CD4-positive, CD25-positive, alpha-beta regulatory T cell (primary cell): ENCODE results near the gene ANGPTL5. TPM values are rescaled to one million over a fixed set of nuclear protein-coding genes. Genes with fewer than 3 reads are reported as not detected.

Experiments used
- ATAC-seq, 2 donors: fragments of 150-1000 bp; cut with Tn5 transposase; one replicate each; pipeline ENCODE4 v1.10.0; 2021; ENCODE audit warnings: low read depth in 2 of 2, moderate number of reproducible peaks in 2 of 2, moderate library complexity in 1 of 2
- DNase-seq, 3 donors: peaks; one replicate each; pipeline versions ENCODE4 v3.0.0 to v3.0.0-alpha.2; 2012 to 2022; ENCODE audit warnings: mixed read lengths in 1 of 3
- H3K27ac ChIP-seq: one replicate; pipeline ENCODE4 v1.7.0; 2013; ENCODE audit warnings: mild to moderate bottlenecking, low read length; ENCODE audit not compliant: insufficient read depth, poor library complexity, severe bottlenecking
- H3K27me3 ChIP-seq: one replicate; pipeline ENCODE4 v1.7.0; 2013; ENCODE audit warnings: low read length; ENCODE audit not compliant: control insufficient read depth, insufficient read depth
- H3K36me3 ChIP-seq: one replicate; pipeline ENCODE4 v1.7.0; 2013; ENCODE audit warnings: mild to moderate bottlenecking, low read length, moderate library complexity; ENCODE audit not compliant: control insufficient read depth, insufficient read depth
- H3K4me1 ChIP-seq: 2 replicates; pipeline ENCODE4 v1.7.0; 2013; ENCODE audit warnings: mild to moderate bottlenecking, low read length; ENCODE audit not compliant: insufficient read depth, control insufficient read depth, poor library complexity, severe bottlenecking
- H3K4me3 ChIP-seq: one replicate; pipeline ENCODE4 v1.7.0; 2013; ENCODE audit warnings: low read depth, mild to moderate bottlenecking, low read length, moderate library complexity
- H3K9me3 ChIP-seq, 2 experiments: 1 replicate in 1 of 2; 2 replicates in 1 of 2; pipeline ENCODE4 v1.7.0; 2013; ENCODE audit warnings: low read length in 2 of 2, mild to moderate bottlenecking in 1 of 2, moderate library complexity in 1 of 2; ENCODE audit not compliant: control insufficient read depth in 2 of 2
- H3K27ac Mint-ChIP-seq, 3 donors: one replicate each; pipeline ENCODE4 v1.8.0; 2020 to 2022; ENCODE audit warnings: mild to moderate bottlenecking in 3 of 3, mixed read lengths in 3 of 3, moderate library complexity in 2 of 3
- H3K27me3 Mint-ChIP-seq: one replicate; pipeline ENCODE4 v1.8.0; 2022; ENCODE audit warnings: mild to moderate bottlenecking, mixed read lengths
- H3K36me3 Mint-ChIP-seq: one replicate; pipeline ENCODE4 v1.8.0; 2020; ENCODE audit warnings: mixed read lengths
- H3K4me1 Mint-ChIP-seq, 4 donors: one replicate each; pipeline ENCODE4 v1.8.0; 2020 to 2022; ENCODE audit warnings: mixed read lengths in 4 of 4, mild to moderate bottlenecking in 1 of 4
- H3K4me3 Mint-ChIP-seq, 4 donors: one replicate each; pipeline ENCODE4 v1.8.0; 2020 to 2022; ENCODE audit warnings: mild to moderate bottlenecking in 4 of 4, mixed read lengths in 4 of 4, moderate library complexity in 3 of 4
- H3K9me3 Mint-ChIP-seq, 7 donors: one replicate each; pipeline ENCODE4 v1.8.0; 2020 to 2022; ENCODE audit warnings: mixed read lengths in 7 of 7, mild to moderate bottlenecking in 3 of 7, moderate library complexity in 2 of 7
- polyA plus RNA-seq, 4 donors: library from polyadenylated mRNA; unstranded; fragments of 300-500 nt; fragmentation: Illumina TruSeq; gene quantifications; one replicate each; pipeline ENCODE4 v1.2.3, GENCODE V29; 2021
- total RNA-seq: library from RNA; stranded (reverse); gene quantifications from one replicate; pipeline ENCODE4 v1.2.3, GENCODE V29; 2022

Gene ANGPTL5
- total and polyA plus RNA-seq, 5 donors from 2014 or later = 0.07 TPM; not detected in 4

GRCh38 chr11:101914738-101915426 lies 1.4 kb downstream of the ANGPTL5 start, which contains the start of gene CEP126:
TSS of gene CEP126 (plus strand) at chr11:101915010. CDS start at chr11:101915285, 275 bp downstream.
- Histone ChIP-seq H3K4me1 (peaks cover 11% of the 10 kb centered on the region), H3K27ac (peak within 1 kb of the TSS; percentile 72), H3K36me3 (no peaks in the 10 kb centered on the region), H3K9me3 (no peaks in the 10 kb centered on the region), H3K4me3 (peak within 1 kb of the TSS; percentile 85), H3K27me3 (no peaks in the 10 kb centered on the region)
- DNase-seq = peak; percentile 90 to 93 (median 92)
- Mint-ChIP-seq H3K9me3 (peaks cover 0 to 1% (median 0%) of the 10 kb centered on the region in 7 donors), H3K27me3 (peaks cover 6% of the 10 kb centered on the region), H3K36me3 (no peaks in the 10 kb centered on the region), H3K4me3 (peak within 1 kb of the TSS; percentile 93 to 97 (median 95)), H3K27ac (peak within 1 kb of the TSS; percentile 91 to 94 (median 92)), H3K4me1 (peaks cover 19 to 33% (median 28%) of the 10 kb centered on the region in 4 donors)
- peak; percentile 92 to 93 for ATAC-seq

GRCh38 chr11:101914341-101914737 lies 2.0 kb downstream of the ANGPTL5 start:
- H3K4me1 Mint-ChIP-seq = peaks cover 19 to 33% (median 28%) of the 10 kb centered on the region in 4 donors
- no peak for DNase-seq
- H3K4me3 ChIP-seq = peak overlapping the region; percentile 85
- peak overlapping the region; percentile 93 to 97 (median 95) for H3K4me3 Mint-ChIP-seq
- peaks cover 0 to 1% (median 0%) of the 10 kb centered on the region in 7 donors for H3K9me3 Mint-ChIP-seq
- H3K27me3 ChIP-seq = no peaks in the 10 kb centered on the region
- H3K36me3 Mint-ChIP-seq = no peaks in the 10 kb centered on the region
- no peak for ATAC-seq
- peaks cover 7% of the 10 kb centered on the region for H3K27me3 Mint-ChIP-seq
- H3K4me1 ChIP-seq = peaks cover 11% of the 10 kb centered on the region
- no peaks in the 10 kb centered on the region for H3K9me3 ChIP-seq
- H3K36me3 ChIP-seq = no peaks in the 10 kb centered on the region
- H3K27ac ChIP-seq = peak overlapping the region; percentile 72
- peak overlapping the region; percentile 43 to 92 (median 91) for H3K27ac Mint-ChIP-seq

DNA sequence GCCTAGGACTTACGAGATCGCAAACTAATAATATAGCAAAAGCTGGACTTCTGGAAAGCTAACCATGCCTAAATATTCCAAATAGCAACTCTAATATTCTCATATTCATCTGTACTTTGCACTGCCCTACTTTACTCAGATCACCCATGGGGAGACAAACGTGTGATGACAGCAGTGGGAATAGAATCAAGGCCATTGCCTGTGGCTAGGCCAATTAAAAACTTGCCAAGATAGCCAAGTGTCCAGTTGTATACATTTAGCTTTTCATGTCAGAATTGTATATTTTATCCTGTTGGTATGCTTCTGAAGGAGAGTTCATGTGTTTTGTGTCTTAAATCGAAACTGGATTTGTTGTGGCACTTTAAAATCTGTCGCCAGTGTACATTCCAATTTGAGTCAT lies 2.7 kb downstream of the ANGPTL5 start:
- Histone ChIP-seq H3K9me3 (no peaks in the 10 kb centered on the region), H3K36me3 (no peaks in the 10 kb centered on the region), H3K4me3 (no peak overlapping the region), H3K27me3 (no peaks in the 10 kb centered on the region), H3K4me1 (peaks cover 11% of the 10 kb centered on the region), H3K27ac (no peak overlapping the region)
- Mint-ChIP-seq H3K4me1 (peaks cover 19 to 31% (median 25%) of the 10 kb centered on the region in 4 donors), H3K27ac (no peak overlapping the region), H3K9me3 (peaks cover 0 to 1% (median 0%) of the 10 kb centered on the region in 7 donors), H3K36me3 (no peaks in the 10 kb centered on the region), H3K27me3 (peaks cover 11% of the 10 kb centered on the region), H3K4me3 (peak overlapping the region; percentile 35 to 97 (median 94))
- no peak for ATAC-seq
- DNase-seq = no peak

DNA sequence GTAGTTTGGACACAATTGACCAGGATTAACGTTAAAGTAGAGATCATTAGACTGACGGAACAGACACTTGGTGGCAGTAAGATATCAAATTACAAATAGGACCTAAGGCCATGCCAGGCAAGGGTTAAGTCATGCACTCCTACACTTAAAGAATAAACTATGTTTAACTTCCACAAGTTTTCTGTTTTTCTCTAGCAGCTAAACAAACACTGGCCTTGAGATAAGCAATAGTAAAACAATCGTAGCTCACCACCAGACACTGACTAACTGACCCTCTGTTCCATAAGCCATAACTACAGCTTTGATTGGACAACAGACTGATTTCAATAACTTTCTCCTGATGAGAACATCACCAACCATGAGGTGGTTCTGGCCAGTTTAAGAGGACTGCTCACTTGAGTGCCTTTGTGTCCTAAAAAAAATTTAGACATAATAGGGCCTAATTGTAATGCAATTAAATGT lies 3.5 kb downstream of the ANGPTL5 start:
- no peak for ATAC-seq
- no peaks in the 10 kb centered on the region for H3K9me3 ChIP-seq
- H3K36me3 Mint-ChIP-seq = no peaks in the 10 kb centered on the region
- H3K9me3 Mint-ChIP-seq = peaks cover 0 to 1% (median 0%) of the 10 kb centered on the region in 7 donors
- H3K36me3 ChIP-seq = no peaks in the 10 kb centered on the region
- no peak overlapping the region for H3K4me3 ChIP-seq
- peaks cover 11% of the 10 kb centered on the region for H3K27me3 Mint-ChIP-seq
- DNase-seq = no peak
- H3K4me3 Mint-ChIP-seq = no peak overlapping the region
- no peaks in the 10 kb centered on the region for H3K27me3 ChIP-seq
- H3K4me1 ChIP-seq = peaks cover 11% of the 10 kb centered on the region
- H3K27ac Mint-ChIP-seq = no peak overlapping the region
- H3K4me1 Mint-ChIP-seq = peaks cover 19 to 31% (median 22%) of the 10 kb centered on the region in 4 donors
- H3K27ac ChIP-seq = no peak overlapping the region

GRCh38 chr11:101909087-101909486 lies 7.2 kb downstream of the ANGPTL5 start:
- Histone ChIP-seq H3K4me3 (no peak overlapping the region), H3K36me3 (no peaks in the 10 kb centered on the region), H3K27ac (no peak overlapping the region), H3K4me1 (no peaks in the 10 kb centered on the region), H3K27me3 (no peaks in the 10 kb centered on the region), H3K9me3 (no peaks in the 10 kb centered on the region)
- Mint-ChIP-seq H3K4me1 (peaks cover 0 to 5% (median under 1%) of the 10 kb centered on the region in 4 donors), H3K4me3 (no peak overlapping the region), H3K9me3 (peaks cover 0 to 2% (median 0%) of the 10 kb centered on the region in 7 donors), H3K27ac (no peak overlapping the region), H3K36me3 (no peaks in the 10 kb centered on the region), H3K27me3 (peaks cover 17% of the 10 kb centered on the region)
- no peak for ATAC-seq
- no peak for DNase-seq

- Mint-ChIP-seq H3K27ac (no peak overlapping the region), H3K4me1 (no peaks in the 10 kb centered on the region), H3K9me3 (peaks cover 0 to 2% (median 0%) of the 10 kb centered on the region in 7 donors), H3K27me3 (peaks cover 24% of the 10 kb centered on the region), H3K4me3 (no peak overlapping the region), H3K36me3 (no peaks in the 10 kb centered on the region)
- H3K27ac ChIP-seq = no peak overlapping the region
- no peaks in the 10 kb centered on the region for H3K27me3 ChIP-seq
- H3K36me3 ChIP-seq = no peaks in the 10 kb centered on the region
- H3K4me3 ChIP-seq = no peak overlapping the region
- H3K9me3 ChIP-seq = no peaks in the 10 kb centered on the region
- no peak for ATAC-seq
- DNase-seq = no peak
- no peaks in the 10 kb centered on the region for H3K4me1 ChIP-seq
Observed at GRCh38 chr11:101907815-101908214, 8.5 kb downstream of the ANGPTL5 start.

DNA sequence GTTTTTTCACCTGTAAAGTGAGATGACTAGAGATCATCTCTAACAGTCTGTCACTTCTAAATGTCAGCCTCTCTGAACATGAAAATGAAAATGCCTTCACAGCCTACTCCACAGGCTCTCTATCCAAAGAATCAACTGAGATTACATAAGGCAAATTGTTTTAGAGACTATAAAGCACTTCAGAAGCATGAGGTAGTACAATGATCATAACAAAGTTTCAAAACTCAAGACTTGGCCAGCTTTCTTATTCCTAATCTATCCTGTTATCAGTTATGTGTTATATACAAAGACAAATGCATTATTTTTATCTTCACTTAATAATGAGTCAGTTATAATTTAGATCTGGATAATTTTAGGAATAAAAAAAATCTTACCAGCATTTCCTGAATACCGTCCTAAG lies 21.8 kb downstream of the ANGPTL5 start:
- Histone ChIP-seq H3K27ac (no peak overlapping the region), H3K4me3 (no peak overlapping the region), H3K4me1 (no peaks in the 10 kb centered on the region), H3K9me3 (no peaks in the 10 kb centered on the region), H3K27me3 (no peaks in the 10 kb centered on the region), H3K36me3 (no peaks in the 10 kb centered on the region)
- DNase-seq (no peak), ATAC-seq (no peak)
- Mint-ChIP-seq H3K27ac (no peak overlapping the region), H3K27me3 (peaks cover 14% of the 10 kb centered on the region), H3K4me3 (no peak overlapping the region), H3K36me3 (no peaks in the 10 kb centered on the region), H3K4me1 (peaks cover 0 to 4% (median 0%) of the 10 kb centered on the region in 4 donors), H3K9me3 (peaks cover 0 to 3% (median 0%) of the 10 kb centered on the region in 7 donors)
